ENCODE data around the gene MRPL37.

- TF ChIP-seq CTCF (conservative IDR thresholded peaks at IDR 0.05; ENCODE audit: low read depth, low read length) (no peak), RAD21 (IDR thresholded peaks at IDR 0.05; ENCODE audit: low read length) (no peak), RFX5 (IDR thresholded peaks at IDR 0.05; ENCODE audit: low read depth, low read length) (no peak), RCOR1 (IDR thresholded peaks at IDR 0.05; ENCODE audit: insufficient replicate concordance, low read length) (no peak), USF2 (IDR thresholded peaks at IDR 0.05; ENCODE audit: low read depth, low read length) (no peak)
Observed at GRCh38 chr1:54260810-54261209, 60.8 kb downstream of the MRPL37 start.

Data from IMR-90 (cell line).